Measurements from ENCODE around the gene SUSD5.
A peak's percentile ranks its signal among the peaks of the same experiment; 100 is the strongest.
"Not testable (repeated sequence)": the region's sequence is repeated elsewhere in the genome, so short reads cannot be mapped to it uniquely, and the experiment has no call there.

SUSD5 gene

GRCh38 chr3:33144433-33144832 lies 74.2 kb downstream of the SUSD5 start:
- no peaks in the 10 kb centered on the region for H3K4me1 ChIP-seq (ENCODE audit: insufficient read depth, low read length, severe bottlenecking)

GRCh38 chr3:33141006-33141405 lies 77.6 kb downstream of the SUSD5 start:
- Histone ChIP-seq H3K4me1 (ENCODE audit: insufficient read depth, low read length, severe bottlenecking) (no peaks in the 10 kb centered on the region), H2AFZ (ENCODE audit: low read length) (no peak overlapping the region), H3K9me2 (ENCODE audit: low read depth, low read length) (no peaks in the 10 kb centered on the region), H3K9me3 (ENCODE audit: low read length) (no peaks in the 10 kb centered on the region), H3K27me3 (ENCODE audit: insufficient read depth, low read length) (no peaks in the 10 kb centered on the region), H3K27ac (ENCODE audit: low read depth, low read length, poor library complexity, severe bottlenecking) (no peak overlapping the region), H3K4me2 (ENCODE audit: low read length) (no peak overlapping the region), H3K4me3 (ENCODE audit: low read depth, low read length, poor library complexity, severe bottlenecking) (no peak overlapping the region), H3K79me2 (ENCODE audit: insufficient read depth, low read length) (no peaks in the 10 kb centered on the region), H4K20me1 (ENCODE audit: insufficient read depth, low read length) (no peaks in the 10 kb centered on the region), H3K9ac (ENCODE audit: low read length) (no peak overlapping the region), H3F3A (ENCODE audit: insufficient read depth, low read length) (no peaks in the 10 kb centered on the region), H3K36me3 (ENCODE audit: insufficient read depth, low read length) (peaks cover 7% of the 10 kb centered on the region)
- no peak for TF ChIP-seq EZH2 (IDR thresholded peaks at IDR 0.05; ENCODE audit: borderline replicate concordance, low read length)
- TF ChIP-seq CTCF (IDR thresholded peaks at IDR 0.05; ENCODE audit: low read length) = no peak

More at GRCh38 chr3:33144433-33144832, 74.2 kb downstream of the SUSD5 start:
- peak; percentile 89 for TF ChIP-seq CTCF (IDR thresholded peaks at IDR 0.05; ENCODE audit: low read length)
- TF ChIP-seq EZH2 (IDR thresholded peaks at IDR 0.05; ENCODE audit: borderline replicate concordance, low read length) = no peak
- Histone ChIP-seq H3K27me3 (ENCODE audit: insufficient read depth, low read length) (no peaks in the 10 kb centered on the region), H3K9me2 (ENCODE audit: low read depth, low read length) (no peaks in the 10 kb centered on the region), H3K9ac (ENCODE audit: low read length) (no peak overlapping the region), H3K79me2 (ENCODE audit: insufficient read depth, low read length) (no peaks in the 10 kb centered on the region), H3K9me3 (ENCODE audit: low read length) (no peaks in the 10 kb centered on the region), H3K4me3 (ENCODE audit: low read depth, low read length, poor library complexity, severe bottlenecking) (no peak overlapping the region), H4K20me1 (ENCODE audit: insufficient read depth, low read length) (no peaks in the 10 kb centered on the region), H2AFZ (ENCODE audit: low read length) (no peak overlapping the region), H3K27ac (ENCODE audit: low read depth, low read length, poor library complexity, severe bottlenecking) (no peak overlapping the region), H3F3A (ENCODE audit: insufficient read depth, low read length) (no peaks in the 10 kb centered on the region), H3K4me2 (ENCODE audit: low read length) (no peak overlapping the region), H3K36me3 (ENCODE audit: insufficient read depth, low read length) (no peaks in the 10 kb centered on the region)

- no peak for TF ChIP-seq EZH2 (IDR thresholded peaks at IDR 0.05; ENCODE audit: borderline replicate concordance, low read length)
- TF ChIP-seq CTCF (IDR thresholded peaks at IDR 0.05; ENCODE audit: low read length) = no peak
- H3K79me2 ChIP-seq (ENCODE audit: insufficient read depth, low read length) = no peaks in the 10 kb centered on the region
- peaks cover 7% of the 10 kb centered on the region for H3K36me3 ChIP-seq (ENCODE audit: insufficient read depth, low read length)
These were observed 78.6 kb downstream of the SUSD5 start for GRCh38 chr3:33139996-33140395.

GRCh38 chr3:33139006-33139623 lies 79.5 kb downstream of the SUSD5 start:
- not testable (repeated sequence) for H3K4me2 ChIP-seq (ENCODE audit: low read length); H3K9ac ChIP-seq (ENCODE audit: low read length); H3F3A ChIP-seq (ENCODE audit: insufficient read depth, low read length)

More at GRCh38 chr3:33139996-33140395, 78.6 kb downstream of the SUSD5 start:
- Histone ChIP-seq H3K4me2 (ENCODE audit: low read length) (no peak overlapping the region), H3K9me3 (ENCODE audit: low read length) (no peaks in the 10 kb centered on the region), H2AFZ (ENCODE audit: low read length) (no peak overlapping the region), H4K20me1 (ENCODE audit: insufficient read depth, low read length) (no peaks in the 10 kb centered on the region), H3F3A (ENCODE audit: insufficient read depth, low read length) (no peaks in the 10 kb centered on the region), H3K9me2 (ENCODE audit: low read depth, low read length) (no peaks in the 10 kb centered on the region), H3K4me3 (ENCODE audit: low read depth, low read length, poor library complexity, severe bottlenecking) (no peak overlapping the region), H3K9ac (ENCODE audit: low read length) (no peak overlapping the region), H3K4me1 (ENCODE audit: insufficient read depth, low read length, severe bottlenecking) (no peaks in the 10 kb centered on the region), H3K27me3 (ENCODE audit: insufficient read depth, low read length) (no peaks in the 10 kb centered on the region), H3K27ac (ENCODE audit: low read depth, low read length, poor library complexity, severe bottlenecking) (no peak overlapping the region)

More at GRCh38 chr3:33139006-33139623, 79.5 kb downstream of the SUSD5 start:
- H3K9me2 ChIP-seq (ENCODE audit: low read depth, low read length); H2AFZ ChIP-seq (ENCODE audit: low read length); H3K9me3 ChIP-seq (ENCODE audit: low read length); H3K4me3 ChIP-seq (ENCODE audit: low read depth, low read length, poor library complexity, severe bottlenecking); H3K27me3 ChIP-seq (ENCODE audit: insufficient read depth, low read length); H3K4me1 ChIP-seq (ENCODE audit: insufficient read depth, low read length, severe bottlenecking); H3K79me2 ChIP-seq (ENCODE audit: insufficient read depth, low read length); H4K20me1 ChIP-seq (ENCODE audit: insufficient read depth, low read length); H3K27ac ChIP-seq (ENCODE audit: low read depth, low read length, poor library complexity, severe bottlenecking): not testable (repeated sequence)
- peaks cover 11% of the 10 kb centered on the region for H3K36me3 ChIP-seq (ENCODE audit: insufficient read depth, low read length)
